Endothelial cell of umbilical vein (primary cell): Measurements from ENCODE around the gene GCAT.

Source experiments
- EZH2 ChIP-seq: IDR thresholded peaks from 2 replicates; pipeline ENCODE4 v1.6.1; 2012; ENCODE audit warnings: borderline replicate concordance, low read depth, mild to moderate bottlenecking, moderate library complexity, low read length, inconsistent platforms; ENCODE audit not compliant: severe bottlenecking
- FOS ChIP-seq: IDR thresholded peaks from 2 replicates; pipeline ENCODE4 v1.6.1; 2011; ENCODE audit warnings: mild to moderate bottlenecking, low read length, moderate library complexity, borderline replicate concordance; ENCODE audit not compliant: insufficient read depth
- GATA2 ChIP-seq: IDR thresholded peaks from 2 replicates; pipeline ENCODE4 v1.7.0; 2011; ENCODE audit warnings: low read depth, mild to moderate bottlenecking, moderate library complexity, mixed read lengths, low read length; ENCODE audit not compliant: insufficient read length, insufficient read depth
- JUN ChIP-seq: IDR thresholded peaks from 2 replicates; pipeline ENCODE4 v1.6.1; 2011; ENCODE audit warnings: borderline replicate concordance, low read depth; ENCODE audit not compliant: insufficient read length, insufficient read depth
- MYC ChIP-seq: IDR thresholded peaks from one replicate; pipeline ENCODE4 v1.6.1; 2011; ENCODE audit warnings: mild to moderate bottlenecking, low read depth, low read length
- POLR2A ChIP-seq: IDR thresholded peaks from 2 replicates; pipeline ENCODE4 v1.6.1; 2012; ENCODE audit warnings: low read depth, mild to moderate bottlenecking, control low read depth, low read length
- POLR2AphosphoS5 ChIP-seq: IDR thresholded peaks from 2 replicates; pipeline ENCODE4 v1.6.1; 2012; ENCODE audit warnings: low read depth, mild to moderate bottlenecking, control low read depth, low read length, moderate library complexity; ENCODE audit not compliant: insufficient read depth
- TF ChIP-seq, protein P1 (sequence below), 2 donors: IDR thresholded peaks; 1 replicate in 1 of 2; 2 replicates in 1 of 2; pipeline ENCODE4 v1.5.1; 2011; ENCODE audit warnings: low read length in 2 of 2, mild to moderate bottlenecking in 2 of 2, moderate library complexity in 2 of 2, control low read depth in 1 of 2, inconsistent platforms in 1 of 2, low read depth in 1 of 2; ENCODE audit not compliant: insufficient read depth in 1 of 2; ENCODE audit errors: extremely low read depth in 1 of 2
- TF ChIP-seq, protein P2 (sequence below): IDR thresholded peaks from 2 replicates; pipeline ENCODE4 v1.6.1; 2011; ENCODE audit not compliant: insufficient read depth, insufficient read length

DNA sequence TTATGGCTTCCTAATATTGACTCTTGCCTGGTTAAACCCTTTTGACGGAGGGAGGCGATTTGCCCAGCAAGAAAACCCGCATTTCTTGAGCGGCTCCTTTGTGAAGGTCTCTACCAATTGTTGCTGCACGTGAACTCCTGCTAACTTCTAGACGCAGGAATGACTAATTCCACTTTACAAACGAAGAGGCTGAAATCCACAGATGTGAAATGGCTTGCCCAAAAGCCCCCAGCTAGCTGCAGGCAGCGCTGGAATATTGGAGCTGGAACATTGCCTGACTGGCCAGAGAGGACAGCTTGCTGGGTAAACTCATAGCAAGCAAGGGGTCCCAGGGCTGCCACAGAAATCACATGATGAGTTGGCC is 542 bp downstream of the GCAT start:
- TF ChIP-seq EZH2 (no peak), POLR2A (no peak), MYC (no peak), POLR2AphosphoS5 (no peak), JUN (no peak), GATA2 (no peak), FOS (no peak)
- TF ChIP-seq, protein P1, sequence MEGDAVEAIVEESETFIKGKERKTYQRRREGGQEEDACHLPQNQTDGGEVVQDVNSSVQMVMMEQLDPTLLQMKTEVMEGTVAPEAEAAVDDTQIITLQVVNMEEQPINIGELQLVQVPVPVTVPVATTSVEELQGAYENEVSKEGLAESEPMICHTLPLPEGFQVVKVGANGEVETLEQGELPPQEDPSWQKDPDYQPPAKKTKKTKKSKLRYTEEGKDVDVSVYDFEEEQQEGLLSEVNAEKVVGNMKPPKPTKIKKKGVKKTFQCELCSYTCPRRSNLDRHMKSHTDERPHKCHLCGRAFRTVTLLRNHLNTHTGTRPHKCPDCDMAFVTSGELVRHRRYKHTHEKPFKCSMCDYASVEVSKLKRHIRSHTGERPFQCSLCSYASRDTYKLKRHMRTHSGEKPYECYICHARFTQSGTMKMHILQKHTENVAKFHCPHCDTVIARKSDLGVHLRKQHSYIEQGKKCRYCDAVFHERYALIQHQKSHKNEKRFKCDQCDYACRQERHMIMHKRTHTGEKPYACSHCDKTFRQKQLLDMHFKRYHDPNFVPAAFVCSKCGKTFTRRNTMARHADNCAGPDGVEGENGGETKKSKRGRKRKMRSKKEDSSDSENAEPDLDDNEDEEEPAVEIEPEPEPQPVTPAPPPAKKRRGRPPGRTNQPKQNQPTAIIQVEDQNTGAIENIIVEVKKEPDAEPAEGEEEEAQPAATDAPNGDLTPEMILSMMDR (IDR thresholded peaks at IDR 0.05; ENCODE audit: extremely low read depth in 1 of 2, insufficient read depth in 1 of 2, low read depth in 1 of 2, low read length in 2 of 2), result no peak
- TF ChIP-seq, protein P2, sequence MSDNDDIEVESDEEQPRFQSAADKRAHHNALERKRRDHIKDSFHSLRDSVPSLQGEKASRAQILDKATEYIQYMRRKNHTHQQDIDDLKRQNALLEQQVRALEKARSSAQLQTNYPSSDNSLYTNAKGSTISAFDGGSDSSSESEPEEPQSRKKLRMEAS, result no peak
